NCI-H748 treated with DMSO at 0.1 percent for 48 hours (cell line): ENCODE measurements around the gene TGFBR3L.
A peak's percentile ranks its signal among the peaks of the same experiment; 100 is the strongest.

Experiments
- DNase-seq: peaks from one replicate; lab custom pipeline; 2025; lab: John Stamatoyannopoulos, UW

The TGFBR3L gene

GRCh38 chr19:7914598-7915045 lies at the start of gene TGFBR3L:
TGFBR3L (plus strand) TSS chr19:7914830.
- DNase-seq: no peak

DNA sequence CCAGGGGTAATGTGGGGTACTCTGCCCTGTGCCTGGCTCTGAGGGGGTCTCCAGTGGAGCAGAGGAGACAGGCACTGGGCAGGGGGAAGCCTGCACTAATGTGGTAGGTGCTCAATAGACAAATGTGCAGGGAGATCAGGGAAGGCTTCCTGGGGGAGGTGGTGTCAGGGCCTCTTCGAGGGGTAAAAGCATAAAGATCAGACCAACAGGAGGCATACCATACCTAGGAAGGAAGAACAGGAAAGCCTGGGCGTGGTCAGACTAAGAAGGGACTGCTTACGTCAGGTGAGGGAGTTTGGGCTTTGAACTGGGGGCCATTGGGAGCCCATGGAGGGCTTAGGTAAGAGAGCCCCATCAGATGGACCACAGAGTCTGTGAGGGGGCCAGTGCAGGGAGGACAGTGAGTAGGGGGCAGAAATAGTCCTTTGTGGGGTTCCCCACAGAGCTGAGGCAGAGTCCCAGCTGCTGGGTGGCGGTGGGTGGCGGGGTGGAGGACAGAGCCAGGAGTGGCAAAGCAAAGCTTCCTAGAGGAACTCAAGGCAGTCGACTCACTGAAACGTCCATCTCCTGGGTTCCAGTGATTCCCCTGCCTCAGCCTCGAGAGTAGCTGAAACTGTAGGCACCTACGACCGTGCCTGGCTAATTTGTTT lies 49.2 kb upstream of the TGFBR3L start:
- DNase-seq: no peak

DNA sequence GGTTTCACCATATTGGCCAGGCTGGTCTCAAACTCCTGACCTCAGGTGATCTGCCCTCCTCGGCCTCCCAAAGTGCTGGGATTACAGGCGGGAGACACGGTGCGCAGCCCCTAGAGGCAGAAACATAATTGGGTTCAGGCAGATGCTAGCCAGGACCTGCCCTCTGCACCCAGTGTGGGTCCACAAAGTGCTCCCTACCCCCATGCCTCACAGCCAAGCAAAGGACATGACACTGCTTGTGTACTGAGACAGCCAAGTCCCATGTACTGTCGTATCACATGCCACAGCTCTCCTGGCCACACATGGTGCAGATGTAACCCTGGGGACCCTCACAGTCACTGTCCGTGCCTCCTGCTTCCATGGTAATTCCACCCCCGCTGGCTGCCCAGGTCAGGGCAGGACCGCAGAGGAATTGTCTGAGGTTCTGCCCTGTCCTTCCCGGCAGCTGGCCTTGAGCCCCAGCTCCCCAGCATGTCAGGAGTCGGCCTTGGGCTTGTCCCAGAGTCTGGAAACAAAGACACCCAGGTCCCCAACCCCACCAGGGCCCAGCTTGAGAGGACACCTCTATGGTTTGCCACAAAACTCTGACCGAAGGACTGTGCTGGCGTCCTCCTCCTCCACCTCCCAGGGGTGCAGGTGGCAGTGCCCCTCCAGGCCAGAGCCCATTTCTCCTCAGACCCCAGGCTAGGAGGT lies 48.1 kb upstream of the TGFBR3L start:
- DNase-seq: no peak

- no peak for DNase-seq
Observed at GRCh38 chr19:7867092-7867844, 47.4 kb upstream of the TGFBR3L start.

GRCh38 chr19:7868326-7868670 lies 46.3 kb upstream of the TGFBR3L start:
- DNase-seq: no peak

DNA sequence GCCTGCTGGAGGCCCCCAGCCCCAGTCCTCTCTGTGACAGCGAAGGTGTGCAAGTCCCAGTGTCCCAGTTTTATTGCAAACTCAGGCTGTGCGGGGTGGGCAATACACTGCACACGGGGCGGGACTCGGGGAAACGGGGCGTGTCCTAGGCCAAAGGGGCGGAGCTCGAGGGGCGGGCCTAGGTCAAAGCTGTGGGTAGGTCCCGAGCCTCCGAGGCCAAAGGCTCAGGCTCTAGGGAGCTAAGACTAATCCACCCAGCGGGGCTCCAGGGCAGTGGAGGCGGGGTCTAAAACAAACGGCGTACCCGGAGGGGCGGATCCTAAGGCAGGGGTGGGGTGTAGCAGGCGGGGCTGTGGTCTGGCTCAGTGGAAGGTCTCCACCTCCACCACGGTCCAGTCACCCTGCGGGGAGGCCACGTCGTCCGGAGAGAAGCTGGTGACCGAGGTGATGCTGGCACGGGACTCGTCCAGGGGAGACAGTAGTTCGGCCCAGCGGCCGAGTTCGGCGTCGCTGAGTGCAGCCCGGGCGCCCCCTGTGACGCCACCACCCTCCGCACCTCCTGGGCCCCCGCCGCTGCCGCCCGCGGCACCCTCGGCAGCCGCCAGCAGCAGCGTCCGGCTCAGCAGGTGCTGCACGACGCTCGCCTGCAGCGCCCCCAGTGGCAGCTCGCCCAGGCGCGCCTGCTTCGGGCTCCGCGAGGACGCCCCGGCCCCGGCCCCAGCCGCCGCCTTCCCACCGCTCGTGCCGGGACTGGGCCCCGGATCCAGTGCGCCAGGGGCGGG lies 45.8 kb upstream of the TGFBR3L start:
- no peak for DNase-seq

- DNase-seq: no peak
Observed at GRCh38 chr19:7869453-7869909, 45.1 kb upstream of the TGFBR3L start.

GRCh38 chr19:7869910-7870511 lies 44.6 kb upstream of the TGFBR3L start:
- no peak for DNase-seq

- no peak for DNase-seq
Observed at GRCh38 chr19:7870571-7871436, 43.8 kb upstream of the TGFBR3L start.

DNA sequence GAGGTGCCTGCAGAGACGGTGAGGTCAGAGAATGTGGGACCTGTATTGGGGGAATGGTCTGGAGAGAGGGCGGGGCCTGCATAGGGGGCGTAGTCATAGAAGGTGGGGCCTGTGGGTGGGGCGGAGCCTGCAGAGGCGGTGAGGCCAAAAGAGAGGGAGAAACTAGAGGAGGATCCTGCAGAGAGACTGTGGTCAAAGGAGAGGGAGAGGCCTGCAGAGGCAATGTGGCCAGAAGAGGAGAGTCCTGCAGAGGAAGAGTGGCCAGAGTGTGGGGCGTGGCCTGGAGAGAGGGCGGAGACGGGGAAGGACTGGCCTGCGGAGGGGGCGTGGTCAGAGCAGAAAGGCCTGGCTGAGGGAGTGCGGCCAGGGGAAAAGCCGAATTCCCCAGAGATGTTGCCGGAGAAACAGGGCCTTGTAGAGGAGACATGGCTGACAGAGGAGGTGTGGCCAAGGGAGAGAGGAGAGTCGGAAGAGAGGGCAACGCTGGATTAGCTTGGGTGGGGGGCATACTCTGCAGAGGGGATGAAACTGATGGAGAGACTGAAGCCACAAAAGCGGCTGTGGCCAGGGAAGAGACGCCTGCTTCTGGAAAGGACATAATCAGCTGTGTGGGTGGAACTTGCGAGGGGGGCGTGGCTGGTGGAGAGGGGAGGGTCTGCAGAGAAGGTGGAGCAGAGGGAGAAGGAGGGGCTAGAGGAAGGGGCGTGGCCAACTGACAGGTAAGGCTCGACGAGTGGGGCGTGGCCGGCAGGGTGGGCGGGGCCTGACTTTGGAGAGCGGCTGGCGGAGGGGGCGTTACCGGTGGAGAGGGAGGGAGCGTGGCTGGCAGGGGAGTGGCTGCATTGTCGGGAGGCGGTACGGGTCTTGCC lies 43.0 kb upstream of the TGFBR3L start:
- DNase-seq: peak; percentile 74

DNA sequence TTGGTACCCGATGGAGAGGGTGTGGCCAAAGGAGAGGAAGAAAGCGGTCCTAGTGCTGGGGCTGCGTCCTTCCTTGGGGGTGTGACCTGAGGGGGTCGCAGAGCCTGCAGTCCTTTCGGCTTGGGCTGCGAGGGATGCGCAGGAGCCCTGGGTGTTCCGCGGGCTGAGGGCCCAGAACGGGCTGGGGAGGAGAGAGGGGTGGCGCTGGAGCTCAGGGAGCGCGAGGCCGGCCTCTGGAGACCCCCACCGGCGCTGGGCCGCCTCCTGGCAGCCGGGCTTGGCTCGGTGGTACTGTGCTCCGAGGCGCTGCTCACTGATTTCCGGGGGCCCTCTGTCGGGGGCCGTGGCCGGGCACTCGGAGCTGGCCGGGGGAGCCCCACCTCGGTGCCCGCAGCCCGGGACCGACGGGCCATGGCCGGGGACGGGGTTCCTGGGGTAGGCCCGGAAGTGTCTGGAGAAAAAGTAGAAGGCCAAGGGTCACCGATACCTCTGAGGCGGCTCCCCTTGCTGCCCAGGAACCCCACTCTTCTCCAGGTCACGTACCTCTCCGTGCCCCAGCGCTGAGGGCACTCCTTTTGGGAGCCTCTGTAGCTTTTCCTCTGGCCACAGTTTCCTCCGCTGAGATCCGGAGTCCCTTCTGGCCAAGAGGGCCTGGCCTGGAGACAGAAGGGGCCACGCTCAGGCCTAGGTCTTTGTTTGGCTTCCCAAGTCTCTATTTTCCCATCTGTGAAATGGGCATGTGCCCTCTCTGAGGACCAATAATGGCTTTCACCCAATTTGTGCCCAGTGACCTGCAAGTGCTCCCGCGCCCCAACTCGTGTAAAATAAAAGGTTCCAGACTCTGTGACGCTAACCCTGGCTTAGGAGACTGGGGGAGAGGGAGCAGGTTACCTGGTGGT lies 42.1 kb upstream of the TGFBR3L start:
- DNase-seq: no peak

DNA sequence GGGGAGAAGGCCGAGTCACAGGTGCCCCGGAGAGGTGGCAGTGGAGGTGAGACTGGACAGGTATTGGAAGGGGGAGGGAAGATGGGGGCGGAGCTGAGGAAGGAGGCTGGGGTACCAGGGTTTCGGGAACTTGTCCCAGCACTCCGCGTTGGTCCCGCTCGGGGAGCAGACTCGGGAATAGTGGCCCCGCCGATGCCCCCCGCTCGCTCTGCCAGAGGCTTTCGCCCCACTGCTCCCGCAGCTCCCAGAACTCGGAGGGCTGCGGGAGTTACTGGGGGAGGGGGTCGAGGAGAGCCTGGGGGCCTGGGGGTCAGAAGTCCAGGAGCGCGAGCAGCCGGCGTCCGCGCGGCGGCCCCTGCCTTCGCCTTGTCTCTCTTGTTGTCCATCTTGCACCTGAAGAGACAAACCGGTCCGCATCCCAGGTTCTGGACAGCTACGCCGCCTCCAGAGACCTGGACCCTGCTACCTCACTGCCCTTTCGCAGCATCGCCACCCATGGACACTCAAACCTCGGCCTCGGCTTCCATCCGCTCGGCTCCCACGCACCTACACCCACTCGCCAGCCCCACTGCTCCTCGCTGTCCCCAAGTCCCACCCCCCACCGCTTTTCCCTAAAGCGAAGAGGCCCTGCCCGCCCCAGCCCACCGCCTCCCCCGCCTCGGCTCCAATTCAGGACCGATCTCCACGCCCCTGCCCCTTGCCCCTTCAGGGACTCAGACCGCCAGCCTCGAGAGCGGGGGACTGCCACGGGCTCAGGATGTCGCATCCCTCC lies 41.1 kb upstream of the TGFBR3L start:
- no peak for DNase-seq

- DNase-seq: peak; percentile 62
Observed at GRCh38 chr19:7874076-7874896, 40.3 kb upstream of the TGFBR3L start, which contains the start of gene PRR36. PRR36 (minus strand) TSS chr19:7874390; CDS start chr19:7873689, 701 bp downstream.

DNA sequence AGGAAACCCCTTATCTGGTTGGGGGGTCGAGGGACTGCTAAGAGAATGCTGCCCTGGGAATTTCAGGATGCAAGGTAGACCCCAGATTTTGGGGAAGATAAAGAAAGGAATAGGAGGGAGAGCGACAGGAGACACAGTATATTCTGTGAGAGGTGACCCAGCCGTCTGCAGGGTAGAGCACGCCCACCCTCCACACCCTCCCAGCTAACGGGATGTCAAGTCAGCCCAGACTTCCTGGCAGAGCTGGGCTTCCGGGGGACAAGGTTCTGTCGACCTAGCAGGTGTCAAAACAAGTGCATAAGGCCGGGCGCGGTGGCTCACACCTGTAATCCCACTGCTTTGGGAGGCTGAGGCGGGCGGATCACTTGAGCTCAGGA lies 39.7 kb upstream of the TGFBR3L start:
- no peak for DNase-seq

- DNase-seq: no peak
Observed at GRCh38 chr19:7877249-7877836, 37.3 kb upstream of the TGFBR3L start.

GRCh38 chr19:7879111-7879807 lies 35.4 kb upstream of the TGFBR3L start:
- DNase-seq: no peak
